Measurements from ENCODE around the gene KRTAP20-2.

Gene KRTAP20-2

GRCh38 chr21:30634906-30635305 is at the start of gene KRTAP20-2:
TSS of gene KRTAP20-2 (plus strand) at chr21:30635206. CDS start at chr21:30635264, 58 bp downstream.
- no peak for DNase-seq

DNA sequence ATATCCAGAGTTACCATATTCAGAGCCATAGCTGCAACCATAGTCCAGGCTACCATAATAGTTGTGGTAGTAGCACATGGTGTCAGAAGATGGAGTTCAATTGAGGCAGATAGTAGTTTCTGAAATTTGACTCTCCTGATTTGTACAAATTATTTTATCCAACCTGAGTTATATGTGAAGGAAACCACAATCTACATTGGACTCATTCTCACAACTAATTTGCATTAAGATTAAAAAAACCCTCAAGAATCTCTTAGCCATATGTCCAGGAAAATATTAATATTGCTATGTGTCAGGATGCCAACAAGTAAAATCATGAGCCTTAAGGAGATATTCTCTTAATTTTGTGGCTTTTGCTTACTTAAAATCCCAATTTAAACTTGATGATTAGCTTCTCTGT is 44.7 kb upstream of the KRTAP20-2 start, which contains the start of gene KRTAP22-2:
Gene KRTAP22-2 (minus strand): TSS at position 101 of the 400 bp plus-strand sequence.
- DNase-seq, result no peak

GRCh38 chr21:30592140-30592539 is 42.9 kb upstream of the KRTAP20-2 start, which contains the start of gene KRTAP6-3:
TSS of gene KRTAP6-3 (plus strand) at chr21:30592440. CDS start at chr21:30592446, 6 bp downstream.
- no peak for DNase-seq

DNA sequence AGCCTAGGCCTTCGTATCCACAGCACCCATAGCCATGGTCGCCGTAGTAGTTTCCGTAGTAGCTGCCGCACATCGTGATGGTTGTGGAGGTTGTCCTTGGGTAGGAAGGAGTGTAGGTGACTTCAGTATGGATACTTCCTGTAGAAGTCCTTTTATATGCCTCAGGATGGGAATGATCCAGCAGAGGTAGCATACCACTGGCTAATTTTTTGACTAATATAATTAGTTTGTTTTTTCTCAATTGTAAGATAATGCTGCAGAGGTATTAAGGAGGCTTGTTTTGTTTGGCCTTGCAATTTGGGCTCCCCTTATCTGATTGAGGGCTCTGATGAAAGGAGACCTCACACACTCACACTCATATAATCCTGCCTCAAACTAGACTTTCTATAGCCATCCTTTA is 36.2 kb upstream of the KRTAP20-2 start, which contains the start of gene KRTAP6-2:
Gene KRTAP6-2 (minus strand): TSS at position 101 of the 400 bp plus-strand sequence. CDS start 28 bp downstream, at position 73.
- DNase-seq, result no peak

GRCh38 chr21:30600787-30601186 is 34.2 kb upstream of the KRTAP20-2 start, which contains the start of gene KRTAP22-1:
TSS of gene KRTAP22-1 (plus strand) at chr21:30601087.
- DNase-seq, result no peak

- DNase-seq, result no peak
These were observed 29.0 kb upstream of the KRTAP20-2 start for GRCh38 chr21:30605968-30606367.

- no peak for DNase-seq
These were observed 22.9 kb upstream of the KRTAP20-2 start for GRCh38 chr21:30612132-30612531.

- DNase-seq, result no peak
These were observed 21.2 kb upstream of the KRTAP20-2 start, which contains the start of gene KRTAP6-1 for GRCh38 chr21:30613836-30614235. TSS of gene KRTAP6-1 (minus strand) at chr21:30613930. CDS start at chr21:30613904, 26 bp downstream.

- no peak for DNase-seq
These were observed 19.8 kb upstream of the KRTAP20-2 start for GRCh38 chr21:30615199-30615598.

DNA sequence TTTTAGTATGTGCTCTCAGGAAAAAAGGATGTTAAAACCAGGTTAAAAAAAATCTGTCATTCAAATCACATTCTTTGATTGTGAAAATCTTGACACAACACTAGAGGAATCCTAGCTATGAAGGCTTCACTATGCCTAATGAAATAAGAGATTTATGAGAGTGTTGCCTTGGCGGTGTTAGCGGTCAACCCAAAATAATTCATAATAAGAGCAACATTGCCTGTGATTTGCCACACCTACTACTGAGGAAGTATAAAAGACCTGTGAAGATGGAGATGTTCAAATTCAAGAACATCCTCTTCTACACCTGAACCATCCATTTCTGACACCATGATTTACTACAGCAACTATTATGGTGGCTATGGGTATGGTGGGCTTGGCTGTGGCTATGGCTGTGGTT is 18.9 kb upstream of the KRTAP20-2 start, which contains the start of gene KRTAP20-1:
Gene KRTAP20-1 (plus strand): TSS at position 301 of the 400 bp plus-strand sequence. CDS start 30 bp downstream, at position 331.
- DNase-seq, result no peak

- no peak for DNase-seq
These were observed 14.9 kb upstream of the KRTAP20-2 start for GRCh38 chr21:30620080-30620479.

- DNase-seq, result no peak
These were observed 14.5 kb upstream of the KRTAP20-2 start, which contains the start of gene KRTAP20-4 for GRCh38 chr21:30620522-30620921. TSS of gene KRTAP20-4 (plus strand) at chr21:30620627.

DNA sequence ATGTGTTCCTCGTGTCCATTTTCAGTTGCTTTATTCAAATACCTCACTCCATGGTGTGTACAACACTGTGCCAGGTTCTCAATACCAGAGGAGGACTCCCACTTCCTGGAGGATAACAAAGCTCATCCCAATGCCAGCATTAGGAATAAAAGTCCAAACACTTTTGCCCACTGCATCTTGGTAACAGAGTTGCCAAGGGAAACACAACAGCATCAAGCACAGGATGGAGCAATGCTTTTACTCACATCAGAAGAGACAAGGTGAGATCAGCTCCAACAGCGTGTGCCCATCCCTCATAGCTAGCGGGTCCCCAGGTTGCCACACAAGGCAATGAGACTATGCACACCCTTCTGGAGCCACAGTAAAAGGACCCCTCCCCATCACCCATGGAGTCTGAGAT is 11.6 kb upstream of the KRTAP20-2 start:
- DNase-seq, result no peak

DNA sequence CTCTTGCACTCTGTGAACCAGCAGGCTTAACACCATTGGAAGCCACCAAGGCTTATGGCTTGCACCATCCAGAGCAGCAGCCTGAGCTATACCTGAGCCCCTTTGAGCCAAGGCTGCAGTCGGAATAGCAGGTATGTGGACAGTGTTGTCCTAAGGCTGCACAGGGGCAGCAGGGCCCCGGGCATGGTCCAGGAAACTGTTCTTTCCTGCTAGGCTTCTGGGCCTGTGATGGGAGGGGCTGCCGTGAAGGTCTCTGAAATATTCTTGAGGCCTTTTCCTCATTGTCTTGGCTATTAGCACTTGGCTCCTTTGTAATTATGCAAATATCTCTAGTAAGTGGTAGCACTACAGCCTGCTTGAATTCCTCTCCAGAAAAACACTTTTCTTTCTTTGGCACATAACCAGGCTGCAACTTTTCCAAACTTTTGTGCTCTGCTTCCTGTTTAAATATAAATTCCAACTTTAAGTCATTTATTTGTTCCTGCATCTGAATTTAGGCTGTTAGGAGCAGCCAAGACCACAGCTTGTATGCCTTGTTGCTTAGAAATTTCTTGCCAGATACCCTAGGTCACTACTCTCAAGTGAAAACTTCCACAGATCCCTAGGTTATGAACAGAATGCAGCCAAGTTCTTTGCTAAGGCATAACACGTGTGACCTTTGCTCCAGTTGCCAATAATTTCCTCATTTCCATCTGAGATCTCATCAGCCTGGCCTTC is 9.4 kb upstream of the KRTAP20-2 start:
- no peak for DNase-seq

DNA sequence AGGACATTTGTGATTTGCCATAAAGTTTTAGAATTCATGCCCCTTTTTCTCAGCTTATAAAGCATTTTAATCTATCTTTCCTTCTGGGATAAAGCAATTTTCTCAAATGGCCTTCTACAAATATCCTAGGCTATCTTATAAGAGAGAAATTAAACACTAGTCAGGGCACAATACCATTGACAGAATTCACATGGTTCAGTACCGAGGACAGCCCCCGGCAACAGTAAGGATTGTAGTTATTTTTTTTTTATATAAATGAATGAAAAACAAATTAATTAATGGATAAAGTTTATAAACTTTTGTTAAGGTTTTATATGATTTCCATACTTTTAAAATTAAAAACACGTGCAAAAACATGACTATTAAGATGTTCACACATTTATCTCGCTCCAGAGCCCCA is 6.9 kb upstream of the KRTAP20-2 start:
- no peak for DNase-seq

DNA sequence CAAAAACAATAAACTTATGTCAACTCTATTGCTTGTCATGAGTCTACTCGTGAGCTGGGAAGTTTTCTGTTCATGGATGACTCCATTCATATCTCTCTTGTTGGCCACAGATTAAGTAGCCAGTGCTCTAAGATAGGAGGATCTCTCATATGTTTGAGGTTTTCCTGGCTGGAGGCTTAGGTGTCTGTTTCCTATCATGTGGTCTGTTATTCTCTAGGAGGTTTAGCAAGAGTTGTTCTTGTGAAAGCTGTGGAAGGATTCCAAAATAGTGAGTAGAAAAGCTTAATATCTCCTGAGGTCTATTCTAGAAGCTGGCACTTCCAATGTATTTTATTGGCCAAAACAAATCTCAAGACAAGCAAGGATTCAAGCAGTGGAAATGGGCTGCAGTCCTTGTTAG is 5.8 kb upstream of the KRTAP20-2 start:
- DNase-seq, result no peak

DNA sequence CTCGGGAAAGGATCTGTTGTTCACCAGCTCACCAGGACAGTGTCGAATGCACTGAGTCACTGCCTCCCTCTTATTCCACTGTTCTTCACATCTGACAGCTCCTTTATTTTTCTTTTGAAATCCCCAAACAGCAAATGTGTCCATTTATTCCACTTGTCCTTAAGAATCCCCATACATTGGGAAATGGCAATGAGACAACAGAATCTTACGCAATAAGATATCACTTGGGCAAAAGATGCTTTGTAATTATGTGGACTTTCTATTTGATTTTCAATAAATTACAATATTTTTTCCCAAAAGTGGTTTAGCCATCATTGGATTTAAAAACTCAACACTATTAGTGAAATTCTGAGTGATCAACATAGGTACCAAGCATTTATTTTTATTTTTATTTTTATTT is 3.7 kb downstream of the KRTAP20-2 start:
- DNase-seq, result no peak

DNA sequence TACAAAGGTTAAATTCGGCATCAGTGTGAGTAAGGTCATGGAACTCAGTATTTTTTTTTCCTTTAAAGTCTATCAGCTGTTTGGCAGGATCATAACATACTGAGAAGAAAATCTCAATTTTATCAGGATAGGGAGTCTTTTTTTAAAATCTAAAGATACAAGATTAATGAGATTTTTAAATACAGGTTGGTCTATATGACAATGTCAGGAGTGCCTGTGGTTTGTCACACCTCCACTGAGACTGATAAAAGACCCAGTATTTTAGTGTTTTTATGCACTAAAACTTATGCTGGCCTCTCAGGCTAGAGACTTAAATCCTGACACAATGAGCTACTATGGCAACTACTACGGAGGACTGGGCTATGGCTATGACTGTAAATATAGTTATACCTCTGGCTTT is 7.6 kb downstream of the KRTAP20-2 start, which contains the start of gene KRTAP20-3:
Gene KRTAP20-3 (plus strand): TSS at position 301 of the 400 bp plus-strand sequence.
- DNase-seq, result no peak

DNA sequence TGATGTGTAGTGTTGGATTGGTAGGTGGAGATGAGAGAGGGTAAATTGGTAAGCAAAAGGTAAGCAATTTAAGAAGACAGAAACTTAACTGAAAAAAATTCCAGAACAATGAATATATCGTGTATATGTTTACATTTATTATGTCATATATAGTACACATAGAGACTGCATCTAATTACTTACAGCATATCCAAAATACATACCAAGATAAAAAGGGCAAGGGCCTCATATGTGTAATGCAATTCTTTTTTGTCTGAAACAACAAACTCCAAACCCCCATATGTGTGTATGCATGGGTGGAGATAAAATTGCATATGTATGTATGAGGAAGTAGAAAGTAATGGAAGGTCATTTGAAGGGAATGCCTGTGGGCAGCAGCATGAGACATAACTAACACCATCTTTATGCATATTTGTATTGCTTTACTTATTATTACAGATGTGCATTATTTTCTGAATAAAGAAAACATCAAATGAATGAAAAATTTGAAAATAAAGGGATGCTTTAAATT is 12.0 kb downstream of the KRTAP20-2 start:
- no peak for DNase-seq

GRCh38 chr21:30652891-30653290 is 17.9 kb downstream of the KRTAP20-2 start:
- DNase-seq, result no peak

- DNase-seq, result no peak
These were observed 33.8 kb downstream of the KRTAP20-2 start for GRCh38 chr21:30668776-30669175.

DNA sequence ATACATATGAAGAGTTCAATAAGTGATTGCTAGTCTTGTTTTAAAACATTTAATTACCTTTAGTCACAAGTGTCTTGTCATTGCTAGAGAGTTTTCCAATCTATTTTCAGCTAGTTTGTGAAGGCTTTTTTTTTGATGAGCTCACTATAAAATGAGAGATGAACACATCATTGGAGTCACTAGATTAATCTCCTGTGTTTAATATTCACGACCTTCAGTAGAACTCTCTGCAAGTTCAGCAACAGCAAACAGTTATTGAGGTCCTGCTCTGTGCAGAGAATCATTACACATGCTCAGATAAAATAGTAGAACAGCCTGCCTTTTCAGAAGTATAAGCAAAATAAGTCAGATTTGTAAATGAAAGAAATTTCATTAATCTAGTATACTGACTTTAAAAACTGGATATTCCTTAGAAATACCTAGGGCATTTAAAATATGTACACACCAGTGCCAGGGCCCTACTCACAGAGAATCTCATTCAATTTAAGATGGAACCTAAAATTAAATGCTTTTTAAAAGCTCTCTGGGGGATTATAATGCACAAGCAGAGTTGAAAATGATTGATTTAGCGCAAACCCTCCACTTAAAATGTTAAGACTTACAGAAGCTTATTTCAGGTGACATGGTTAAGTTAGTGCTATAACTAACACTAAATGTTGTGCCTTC is 38.1 kb downstream of the KRTAP20-2 start:
- no peak for DNase-seq

DNA sequence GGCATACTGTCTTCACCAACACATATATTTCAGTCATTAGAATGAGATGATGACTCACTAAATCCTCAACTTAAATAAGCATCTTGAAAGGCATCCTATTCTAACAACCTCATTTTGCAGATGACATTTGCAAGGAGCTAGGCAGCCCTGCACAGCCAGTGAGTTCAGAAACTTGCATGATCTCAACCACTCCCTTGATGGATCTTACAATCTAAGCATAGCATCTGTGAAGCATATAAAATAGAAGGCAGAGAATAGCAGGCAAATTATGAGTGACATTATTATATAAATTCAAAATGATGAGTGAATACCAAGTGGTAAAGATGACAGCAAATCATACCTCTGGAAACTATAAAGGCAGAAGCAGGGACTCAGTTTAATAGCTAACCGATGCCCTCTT is 39.3 kb downstream of the KRTAP20-2 start:
- DNase-seq, result no peak

All from stimulated activated CD8-positive, alpha-beta memory T cell treated with anti-CD3 and anti-CD28 coated beads, Interleukin-4, amount 100 ng/mL, for 48 hours (primary cell).